HepG2 (cell line): Measurements from ENCODE around the gene NUDT8. TPM values are rescaled to one million over a fixed set of nuclear protein-coding genes. Genes with fewer than 3 reads are reported as not detected.

Source experiments
- ARNTL ChIP-seq: sonication (generic); formaldehyde crosslinking; IDR thresholded peaks from 2 replicates; pipeline ENCODE4 v1.4.0; 2020; ENCODE audit warnings: mild to moderate bottlenecking, missing genetic modification reagents
- ATM ChIP-seq: fragments of 450-650 bp; IDR thresholded peaks from 2 replicates; pipeline ENCODE4 v1.7.1; 2017; ENCODE audit warnings: mild to moderate bottlenecking, borderline replicate concordance
- BCLAF1 ChIP-seq: fragments of 450-650 bp; IDR thresholded peaks from 2 replicates; pipeline ENCODE4 v1.6.1; 2017; ENCODE audit warnings: mild to moderate bottlenecking
- FOXK1 ChIP-seq: sonication (generic); formaldehyde crosslinking; IDR thresholded peaks from 2 replicates; pipeline ENCODE4 v1.4.0; 2020; ENCODE audit warnings: low read depth, missing genetic modification reagents, borderline replicate concordance
- HOXA5 ChIP-seq: sonication (generic); formaldehyde crosslinking; IDR thresholded peaks from 2 replicates; pipeline ENCODE4 v1.4.0; 2020; ENCODE audit warnings: missing genetic modification reagents
- MTA3 ChIP-seq: sonication (generic); formaldehyde crosslinking; IDR thresholded peaks from 2 replicates; pipeline ENCODE4 v1.4.0; 2020; ENCODE audit warnings: missing genetic modification reagents
- SALL1 ChIP-seq: sonication (generic); formaldehyde crosslinking; IDR thresholded peaks from 2 replicates; pipeline ENCODE4 v1.8.0; 2022; ENCODE audit warnings: mild to moderate bottlenecking, missing genetic modification reagents
- TIGD3 ChIP-seq: sonication (generic); formaldehyde crosslinking; IDR thresholded peaks from 2 replicates; pipeline ENCODE4 v1.5.1; 2020; ENCODE audit warnings: mild to moderate bottlenecking, missing genetic modification reagents, borderline replicate concordance
- ZFX ChIP-seq: sonication (generic); formaldehyde crosslinking; IDR thresholded peaks from 2 replicates; pipeline ENCODE4 v1.4.0; 2020; ENCODE audit warnings: mild to moderate bottlenecking, low read depth, missing genetic modification reagents, moderate library complexity
- ZNF343 ChIP-seq: sonication (generic); formaldehyde crosslinking; IDR thresholded peaks from 2 replicates; pipeline ENCODE4 v1.4.0; 2020; ENCODE audit warnings: mild to moderate bottlenecking, missing genetic modification reagents
- ZNF552 ChIP-seq: sonication (generic); formaldehyde crosslinking; IDR thresholded peaks from 2 replicates; pipeline ENCODE4 v1.9.0; 2022; ENCODE audit warnings: missing genetic modification reagents, mild to moderate bottlenecking, borderline replicate concordance
- ZNF83 ChIP-seq: sonication (generic); formaldehyde crosslinking; IDR thresholded peaks from 2 replicates; pipeline ENCODE4 v1.4.0; 2020; ENCODE audit warnings: missing genetic modification reagents, mild to moderate bottlenecking, borderline replicate concordance
- ZXDC ChIP-seq: sonication (generic); formaldehyde crosslinking; IDR thresholded peaks from 2 replicates; pipeline ENCODE4 v1.5.0; 2020; ENCODE audit warnings: mild to moderate bottlenecking, missing genetic modification reagents
- polyA plus RNA-seq, 8 experiments: library from polyadenylated mRNA; depleted of rRNA in 3 of 8; stranded (reverse) in 7 of 8; unstranded in 1 of 8; fragments of >200 nt; fragmentation: Illumina TruSeq in 4 of 8; extraction: Trizol in 4 of 8; gene quantifications; 2 replicates each; pipeline versions ENCODE4 v1.2.1 to v1.2.3, GENCODE V29; 2011 to 2016; ENCODE audit warnings: low read depth in 4 of 8, missing spikeins in 1 of 8, mixed read lengths in 1 of 8; ENCODE audit not compliant: insufficient read depth in 1 of 8
- total RNA-seq, 5 experiments: library from RNA; depleted of rRNA; stranded (reverse); fragments of >200 nt; fragmentation: Illumina TruSeq; extraction: Trizol; gene quantifications; 2 replicates each; pipeline ENCODE4 v1.2.3, GENCODE V29; 2016; ENCODE audit warnings: low read depth in 1 of 5
- TF ChIP-seq, protein P1 (sequence below): IDR thresholded peaks from 2 replicates; pipeline ENCODE4 v1.6.1; 2016; ENCODE audit warnings: low read depth, control low read depth
- TF ChIP-seq, protein P2 (sequence below): sonication (generic); formaldehyde crosslinking; IDR thresholded peaks from 2 replicates; pipeline ENCODE4 v1.4.0; 2020; ENCODE audit warnings: missing genetic modification reagents
- TF ChIP-seq, protein P3 (sequence below): sonication (generic); formaldehyde crosslinking; conservative IDR thresholded peaks from 2 replicates; pipeline ENCODE4 v1.4.0; 2020; ENCODE audit warnings: missing genetic modification reagents

Gene NUDT8
- total and polyA plus RNA-seq, 2 of the 13 experiments (the other 11 are each of a cell fraction or from before 2014, with no cell fraction given): 6.7 to 25.8 TPM

- TF ChIP-seq HOXA5 (CRISPR knock-in tag) (no peak), ZFX (CRISPR knock-in tag) (0 out of 2 replicates have a peak, but pooled peaks have one; percentile 23), MTA3 (no peak), ATM (no peak), ARNTL (no peak), BCLAF1 (no peak), ZNF83 (CRISPR knock-in tag) (no peak), ZNF552 (CRISPR knock-in tag) (no peak), ZXDC (CRISPR knock-in tag) (no peak), SALL1 (CRISPR knock-in tag) (0 out of 2 replicates have a peak, but pooled peaks have one; percentile 12), TIGD3 (no peak), ZNF343 (CRISPR knock-in tag) (0 out of 2 replicates have a peak, but pooled peaks have one; percentile 44), FOXK1 (no peak)
- TF ChIP-seq, protein P1, sequence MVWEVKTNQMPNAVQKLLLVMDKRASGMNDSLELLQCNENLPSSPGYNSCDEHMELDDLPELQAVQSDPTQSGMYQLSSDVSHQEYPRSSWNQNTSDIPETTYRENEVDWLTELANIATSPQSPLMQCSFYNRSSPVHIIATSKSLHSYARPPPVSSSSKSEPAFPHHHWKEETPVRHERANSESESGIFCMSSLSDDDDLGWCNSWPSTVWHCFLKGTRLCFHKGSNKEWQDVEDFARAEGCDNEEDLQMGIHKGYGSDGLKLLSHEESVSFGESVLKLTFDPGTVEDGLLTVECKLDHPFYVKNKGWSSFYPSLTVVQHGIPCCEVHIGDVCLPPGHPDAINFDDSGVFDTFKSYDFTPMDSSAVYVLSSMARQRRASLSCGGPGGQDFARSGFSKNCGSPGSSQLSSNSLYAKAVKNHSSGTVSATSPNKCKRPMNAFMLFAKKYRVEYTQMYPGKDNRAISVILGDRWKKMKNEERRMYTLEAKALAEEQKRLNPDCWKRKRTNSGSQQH: no peak
- TF ChIP-seq, protein P2, sequence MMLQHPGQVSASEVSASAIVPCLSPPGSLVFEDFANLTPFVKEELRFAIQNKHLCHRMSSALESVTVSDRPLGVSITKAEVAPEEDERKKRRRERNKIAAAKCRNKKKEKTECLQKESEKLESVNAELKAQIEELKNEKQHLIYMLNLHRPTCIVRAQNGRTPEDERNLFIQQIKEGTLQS (CRISPR knock-in tag): no peak
- TF ChIP-seq, protein P3, sequence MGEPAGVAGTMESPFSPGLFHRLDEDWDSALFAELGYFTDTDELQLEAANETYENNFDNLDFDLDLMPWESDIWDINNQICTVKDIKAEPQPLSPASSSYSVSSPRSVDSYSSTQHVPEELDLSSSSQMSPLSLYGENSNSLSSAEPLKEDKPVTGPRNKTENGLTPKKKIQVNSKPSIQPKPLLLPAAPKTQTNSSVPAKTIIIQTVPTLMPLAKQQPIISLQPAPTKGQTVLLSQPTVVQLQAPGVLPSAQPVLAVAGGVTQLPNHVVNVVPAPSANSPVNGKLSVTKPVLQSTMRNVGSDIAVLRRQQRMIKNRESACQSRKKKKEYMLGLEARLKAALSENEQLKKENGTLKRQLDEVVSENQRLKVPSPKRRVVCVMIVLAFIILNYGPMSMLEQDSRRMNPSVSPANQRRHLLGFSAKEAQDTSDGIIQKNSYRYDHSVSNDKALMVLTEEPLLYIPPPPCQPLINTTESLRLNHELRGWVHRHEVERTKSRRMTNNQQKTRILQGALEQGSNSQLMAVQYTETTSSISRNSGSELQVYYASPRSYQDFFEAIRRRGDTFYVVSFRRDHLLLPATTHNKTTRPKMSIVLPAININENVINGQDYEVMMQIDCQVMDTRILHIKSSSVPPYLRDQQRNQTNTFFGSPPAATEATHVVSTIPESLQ: no peak
Measured at GRCh38 chr11:67613960-67614715, 15.6 kb downstream of the NUDT8 start (continued).
